SK-N-SH treated with all-trans-retinoic acid at 6 μM for 48 hours (cell line): Measurements from ENCODE around the gene DRAP1.

Experiments
- ATAC-seq: fragments of 200-7000 bp; cut with Tn5 transposase; 3 replicates; pipeline ENCODE4 v1.9.1; 2020; ENCODE audit warnings: mild to moderate bottlenecking, moderate library complexity
- ARNTL ChIP-seq: fragments of 450-650 bp; formaldehyde crosslinking; IDR thresholded peaks from 2 replicates; pipeline ENCODE4 v1.5.0; 2020; ENCODE audit warnings: low read depth, mild to moderate bottlenecking, moderate library complexity, borderline replicate concordance
- BACH2 ChIP-seq: fragments of 250-450 bp; sonication (Bioruptor Pico); IDR thresholded peaks from 2 replicates; pipeline ENCODE4 v1.9.0; 2021; ENCODE audit warnings: mild to moderate bottlenecking, borderline replicate concordance
- CREB5 ChIP-seq: fragments of 250-450 bp; sonication (Bioruptor Pico); IDR thresholded peaks from 2 replicates; pipeline ENCODE4 v1.5.1; 2020; ENCODE audit warnings: low read depth, mild to moderate bottlenecking, moderate library complexity
- CSDC2 ChIP-seq: fragments of 250-450 bp; sonication (Bioruptor Pico); IDR thresholded peaks from 2 replicates; pipeline ENCODE4 v1.5.0; 2020; ENCODE audit warnings: mild to moderate bottlenecking, moderate library complexity
- CSRNP3 ChIP-seq: fragments of 250-450 bp; sonication (Bioruptor Pico); IDR thresholded peaks from 2 replicates; pipeline ENCODE4 v1.5.1; 2021; ENCODE audit warnings: mild to moderate bottlenecking, moderate library complexity
- ESRRG ChIP-seq: fragments of 250-450 bp; sonication (Bioruptor Pico); IDR thresholded peaks from 2 replicates; pipeline ENCODE4 v1.6.1; 2021; ENCODE audit warnings: mild to moderate bottlenecking
- ISL1 ChIP-seq: fragments of 250-450 bp; sonication (Bioruptor Pico); IDR thresholded peaks from 2 replicates; pipeline ENCODE4 v2.1.2; 2022; ENCODE audit warnings: mild to moderate bottlenecking, moderate library complexity
- OSR1 ChIP-seq: fragments of 250-450 bp; sonication (Bioruptor Pico); IDR thresholded peaks from 2 replicates; pipeline ENCODE4 v1.8.0; 2022; ENCODE audit warnings: moderate library complexity, mild to moderate bottlenecking, inconsistent platforms
- PATZ1 ChIP-seq: fragments of 250-450 bp; sonication (Bioruptor Pico); IDR thresholded peaks from 2 replicates; pipeline ENCODE4 v1.8.0; 2020; ENCODE audit warnings: mild to moderate bottlenecking, moderate library complexity, borderline replicate concordance
- PPARA ChIP-seq: fragments of 250-450 bp; sonication (Bioruptor Pico); IDR thresholded peaks from 2 replicates; pipeline ENCODE4 v1.5.0; 2020; ENCODE audit warnings: mild to moderate bottlenecking, borderline replicate concordance
- RARB ChIP-seq: fragments of 250-450 bp; sonication (Bioruptor Pico); IDR thresholded peaks from 2 replicates; pipeline ENCODE4 v1.8.0; 2021; ENCODE audit warnings: mild to moderate bottlenecking, moderate library complexity
- SNAI2 ChIP-seq: fragments of 250-450 bp; sonication (Bioruptor Pico); IDR thresholded peaks from 2 replicates; pipeline ENCODE4 v1.5.0; 2020; ENCODE audit warnings: mild to moderate bottlenecking, moderate library complexity
- TCF4 ChIP-seq: fragments of 250-450 bp; sonication (Bioruptor Pico); IDR thresholded peaks from 2 replicates; pipeline ENCODE4 v1.8.0; 2021; ENCODE audit warnings: mild to moderate bottlenecking, moderate library complexity, borderline replicate concordance
- TOX ChIP-seq: fragments of 250-450 bp; sonication (Bioruptor Pico); IDR thresholded peaks from 2 replicates; pipeline ENCODE4 v1.8.0; 2021; ENCODE audit warnings: mild to moderate bottlenecking, moderate library complexity, borderline replicate concordance
- ZC3H10 ChIP-seq: fragments of 250-450 bp; sonication (Bioruptor Pico); IDR thresholded peaks from 2 replicates; pipeline ENCODE4 v1.5.1; 2021; ENCODE audit warnings: mild to moderate bottlenecking, moderate library complexity
- ZFP3 ChIP-seq: fragments of 250-450 bp; sonication (Bioruptor Pico); IDR thresholded peaks from 2 replicates; pipeline ENCODE4 v1.5.0; 2020; ENCODE audit warnings: mild to moderate bottlenecking, moderate library complexity
- ZFP30 ChIP-seq: fragments of 450-650 bp; formaldehyde crosslinking; IDR thresholded peaks from 2 replicates; pipeline ENCODE4 v1.5.0; 2022; ENCODE audit warnings: mild to moderate bottlenecking, moderate library complexity
- ZNF565 ChIP-seq: fragments of 450-650 bp; formaldehyde crosslinking; conservative IDR thresholded peaks from 2 replicates; pipeline ENCODE4 v1.5.0; 2020; ENCODE audit warnings: low read depth, mild to moderate bottlenecking, moderate library complexity
- ZNF70 ChIP-seq: fragments of 450-650 bp; formaldehyde crosslinking; IDR thresholded peaks from 2 replicates; pipeline ENCODE4 v1.5.0; 2020; ENCODE audit warnings: mild to moderate bottlenecking, moderate library complexity
- ZNF8 ChIP-seq: fragments of 450-650 bp; formaldehyde crosslinking; IDR thresholded peaks from 2 replicates; pipeline ENCODE4 v1.5.0; 2020; ENCODE audit warnings: mild to moderate bottlenecking, moderate library complexity
- TF ChIP-seq, protein P1 (sequence below): fragments of 250-450 bp; sonication (Bioruptor Pico); IDR thresholded peaks from 2 replicates; pipeline ENCODE4 v1.8.0; 2021; ENCODE audit warnings: low read depth, mild to moderate bottlenecking, moderate library complexity, borderline replicate concordance
- TF ChIP-seq, protein P2 (sequence below): fragments of 250-450 bp; sonication (Bioruptor Pico); IDR thresholded peaks from 2 replicates; pipeline ENCODE4 v1.5.0; 2020; ENCODE audit warnings: mild to moderate bottlenecking, moderate library complexity

The DRAP1 gene

DNA sequence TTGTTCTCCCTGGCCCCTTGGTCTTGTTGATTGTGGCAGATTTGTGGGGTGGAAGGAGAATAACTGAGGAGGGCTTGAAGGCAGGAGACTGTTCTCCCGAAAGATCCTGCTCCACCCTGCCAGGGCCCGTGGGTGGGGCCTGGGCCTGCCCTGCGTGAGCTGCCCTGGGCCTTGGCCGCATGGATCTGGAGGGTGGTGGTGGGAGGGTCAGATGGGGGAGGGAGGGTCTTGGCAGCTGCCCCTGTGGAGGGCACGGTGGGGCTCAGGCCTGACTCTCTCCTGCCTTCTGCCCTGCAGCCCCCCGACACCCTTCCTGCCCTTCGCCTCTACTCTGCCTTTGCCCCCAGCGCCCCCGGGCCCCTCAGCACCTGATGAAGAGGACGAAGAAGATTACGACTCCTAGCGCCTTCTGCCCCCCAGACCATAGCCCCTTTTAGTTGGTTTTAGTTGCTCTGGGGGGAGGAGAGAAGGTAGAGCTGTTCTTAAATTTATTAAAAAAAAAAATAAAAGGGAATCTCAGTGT is 1.9 kb downstream of the DRAP1 start:
- ATAC-seq = no peak
- TF ChIP-seq BACH2 (CRISPR knock-in tag) (no peak), TCF4 (CRISPR knock-in tag) (no peak), ZNF70 (CRISPR knock-in tag) (no peak), CREB5 (CRISPR knock-in tag) (no peak), TOX (CRISPR knock-in tag) (no peak), ZC3H10 (CRISPR knock-in tag) (no peak), ESRRG (CRISPR knock-in tag) (no peak), RARB (no peak), CSRNP3 (CRISPR knock-in tag) (no peak), SNAI2 (CRISPR knock-in tag) (no peak), ZNF565 (CRISPR knock-in tag) (no peak), ISL1 (CRISPR knock-in tag) (no peak), PATZ1 (CRISPR knock-in tag) (no peak), ZNF8 (CRISPR knock-in tag) (no peak), PPARA (CRISPR knock-in tag) (no peak)
- TF ChIP-seq, protein P1, sequence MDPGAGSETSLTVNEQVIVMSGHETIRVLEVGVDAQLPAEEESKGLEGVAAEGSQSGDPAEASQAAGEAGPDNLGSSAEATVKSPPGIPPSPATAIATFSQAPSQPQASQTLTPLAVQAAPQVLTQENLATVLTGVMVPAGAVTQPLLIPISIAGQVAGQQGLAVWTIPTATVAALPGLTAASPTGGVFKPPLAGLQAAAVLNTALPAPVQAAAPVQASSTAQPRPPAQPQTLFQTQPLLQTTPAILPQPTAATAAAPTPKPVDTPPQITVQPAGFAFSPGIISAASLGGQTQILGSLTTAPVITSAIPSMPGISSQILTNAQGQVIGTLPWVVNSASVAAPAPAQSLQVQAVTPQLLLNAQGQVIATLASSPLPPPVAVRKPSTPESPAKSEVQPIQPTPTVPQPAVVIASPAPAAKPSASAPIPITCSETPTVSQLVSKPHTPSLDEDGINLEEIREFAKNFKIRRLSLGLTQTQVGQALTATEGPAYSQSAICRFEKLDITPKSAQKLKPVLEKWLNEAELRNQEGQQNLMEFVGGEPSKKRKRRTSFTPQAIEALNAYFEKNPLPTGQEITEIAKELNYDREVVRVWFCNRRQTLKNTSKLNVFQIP (CRISPR knock-in tag) = no peak
- TF ChIP-seq, protein P2, sequence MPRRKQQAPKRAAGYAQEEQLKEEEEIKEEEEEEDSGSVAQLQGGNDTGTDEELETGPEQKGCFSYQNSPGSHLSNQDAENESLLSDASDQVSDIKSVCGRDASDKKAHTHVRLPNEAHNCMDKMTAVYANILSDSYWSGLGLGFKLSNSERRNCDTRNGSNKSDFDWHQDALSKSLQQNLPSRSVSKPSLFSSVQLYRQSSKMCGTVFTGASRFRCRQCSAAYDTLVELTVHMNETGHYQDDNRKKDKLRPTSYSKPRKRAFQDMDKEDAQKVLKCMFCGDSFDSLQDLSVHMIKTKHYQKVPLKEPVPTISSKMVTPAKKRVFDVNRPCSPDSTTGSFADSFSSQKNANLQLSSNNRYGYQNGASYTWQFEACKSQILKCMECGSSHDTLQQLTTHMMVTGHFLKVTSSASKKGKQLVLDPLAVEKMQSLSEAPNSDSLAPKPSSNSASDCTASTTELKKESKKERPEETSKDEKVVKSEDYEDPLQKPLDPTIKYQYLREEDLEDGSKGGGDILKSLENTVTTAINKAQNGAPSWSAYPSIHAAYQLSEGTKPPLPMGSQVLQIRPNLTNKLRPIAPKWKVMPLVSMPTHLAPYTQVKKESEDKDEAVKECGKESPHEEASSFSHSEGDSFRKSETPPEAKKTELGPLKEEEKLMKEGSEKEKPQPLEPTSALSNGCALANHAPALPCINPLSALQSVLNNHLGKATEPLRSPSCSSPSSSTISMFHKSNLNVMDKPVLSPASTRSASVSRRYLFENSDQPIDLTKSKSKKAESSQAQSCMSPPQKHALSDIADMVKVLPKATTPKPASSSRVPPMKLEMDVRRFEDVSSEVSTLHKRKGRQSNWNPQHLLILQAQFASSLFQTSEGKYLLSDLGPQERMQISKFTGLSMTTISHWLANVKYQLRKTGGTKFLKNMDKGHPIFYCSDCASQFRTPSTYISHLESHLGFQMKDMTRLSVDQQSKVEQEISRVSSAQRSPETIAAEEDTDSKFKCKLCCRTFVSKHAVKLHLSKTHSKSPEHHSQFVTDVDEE (CRISPR knock-in tag) = no peak

GRCh38 chr11:65921876-65922275 is 2.6 kb downstream of the DRAP1 start:
- no peak for ATAC-seq
- TF ChIP-seq, protein P2 (CRISPR knock-in tag) = no peak
- TF ChIP-seq PATZ1 (CRISPR knock-in tag) = no peak
- no peak for TF ChIP-seq ZNF565 (CRISPR knock-in tag)
- no peak for TF ChIP-seq SNAI2 (CRISPR knock-in tag)
- TF ChIP-seq CSRNP3 (CRISPR knock-in tag) = no peak
- TF ChIP-seq RARB = no peak
- no peak for TF ChIP-seq TCF4 (CRISPR knock-in tag)
- no peak for TF ChIP-seq CSDC2 (CRISPR knock-in tag)
- no peak for TF ChIP-seq ZNF70 (CRISPR knock-in tag)
- no peak for TF ChIP-seq ZFP30
- no peak for TF ChIP-seq ZNF8 (CRISPR knock-in tag)
- TF ChIP-seq ISL1 (CRISPR knock-in tag) = no peak
- no peak for TF ChIP-seq ARNTL
- no peak for TF ChIP-seq PPARA (CRISPR knock-in tag)
- TF ChIP-seq ESRRG (CRISPR knock-in tag) = no peak
- TF ChIP-seq TOX (CRISPR knock-in tag) = no peak
- no peak for TF ChIP-seq OSR1 (CRISPR knock-in tag)
- no peak for TF ChIP-seq BACH2 (CRISPR knock-in tag)
- TF ChIP-seq ZFP3 (CRISPR knock-in tag) = no peak
- TF ChIP-seq, all 23 proteins: peak for 0
